ENCODE data around the gene ADORA2A. TPM values are rescaled to one million over a fixed set of nuclear protein-coding genes. Genes with fewer than 3 reads are reported as not detected.

The ADORA2A gene
- total RNA-seq, 1 experiment from 2014 or later: 3.6 TPM

GRCh38 chr22:24455751-24456426, 28.5 kb downstream of the ADORA2A start:
- Histone ChIP-seq H4K20me1 (ENCODE audit: insufficient read depth) (no peaks in the 10 kb centered on the region), H3K4me2 (ENCODE audit: low read length) (no peak overlapping the region), H3K9ac (ENCODE audit: low read length) (no peak overlapping the region), H3K9me3 (ENCODE audit: control insufficient read depth in 1 of 2, insufficient read depth in 1 of 2, low read depth in 1 of 2, low read length in 2 of 2) (peaks cover 0 to 4% of the 10 kb centered on the region in 2 experiments; a peak in 2 of 4 replicates), H3K36me3 (ENCODE audit: control insufficient read depth in 1 of 2, insufficient read depth in 2 of 2, low read length in 2 of 2) (no peaks in the 10 kb centered on the region), H3K9me2 (ENCODE audit: insufficient read depth) (no peaks in the 10 kb centered on the region), H3K27ac (ENCODE audit: low read depth, low read length) (no peak overlapping the region), H3K79me2 (ENCODE audit: insufficient read depth, low read length) (no peaks in the 10 kb centered on the region), H3K4me3 (replicated peaks in 1 of 2; ENCODE audit: low read depth in 1 of 2, low read length in 2 of 2) (no peak overlapping the region), H3K27me3 (ENCODE audit: insufficient read depth, low read length) (no peaks in the 10 kb centered on the region), H2AFZ (ENCODE audit: low read depth, low read length, poor library complexity, severe bottlenecking) (no peak overlapping the region), H3K4me1 (ENCODE audit: control insufficient read depth in 1 of 2, insufficient read depth in 2 of 2, low read length in 2 of 2) (no peaks in the 10 kb centered on the region; a peak in 1 of 4 replicates)
- CTCF ChIA-PET: interaction anchor here (1.4 kb wide), 1 partner anchor 11 kb away, joined by 3 read pairs; no protein-coding TSS in a partner anchor
- no TSS peak for BruUV-seq (replicated peaks)
- DNase-seq (ENCODE audit: low read depth, low spot score) (no peak), ATAC-seq (no peak)
- TF ChIP-seq TCF7L2 (IDR thresholded peaks at IDR 0.05; ENCODE audit: borderline replicate concordance, extremely low read depth, insufficient read depth, insufficient read length): no peak
- no peak for TF ChIP-seq EZH2 (IDR thresholded peaks at IDR 0.05)
- no peak for TF ChIP-seq REST (IDR thresholded peaks at IDR 0.05; ENCODE audit: low read depth)
- no peak for TF ChIP-seq MAX (IDR thresholded peaks at IDR 0.05)
- TF ChIP-seq FOSL1 (IDR thresholded peaks at IDR 0.05; ENCODE audit: low read depth): no peak
- TF ChIP-seq SP1 (IDR thresholded peaks at IDR 0.05; ENCODE audit: low read depth): no peak
- TF ChIP-seq JUND (IDR thresholded peaks at IDR 0.05): no peak
- no peak for TF ChIP-seq ZFX (IDR thresholded peaks at IDR 0.05)
- no peak for TF ChIP-seq SIN3A (IDR thresholded peaks at IDR 0.05; ENCODE audit: low read depth)
- no peak for TF ChIP-seq EZH2phosphoT487 (IDR thresholded peaks at IDR 0.05; ENCODE audit: borderline replicate concordance)
- no peak for TF ChIP-seq YY1 (IDR thresholded peaks at IDR 0.05; ENCODE audit: extremely low read depth, insufficient replicate concordance, low read depth, low read length)
- no peak for TF ChIP-seq CBX3 (IDR thresholded peaks at IDR 0.05; ENCODE audit: low read depth)
- TF ChIP-seq SRF (IDR thresholded peaks at IDR 0.05; ENCODE audit: low read depth): no peak
- TF ChIP-seq ATF3 (IDR thresholded peaks at IDR 0.05): no peak
- no peak for TF ChIP-seq POLR2A (IDR thresholded peaks at IDR 0.05; ENCODE audit: borderline replicate concordance, extremely low read depth, insufficient read depth, insufficient read length)
- TF ChIP-seq ELF1 (IDR thresholded peaks at IDR 0.05; ENCODE audit: borderline replicate concordance, low read depth): no peak
- no peak for TF ChIP-seq RAD21 (IDR thresholded peaks at IDR 0.05; ENCODE audit: low read depth)
- no peak for TF ChIP-seq EGR1 (IDR thresholded peaks at IDR 0.05; ENCODE audit: low read depth)
- no peak for TF ChIP-seq CEBPB (IDR thresholded peaks at IDR 0.05; ENCODE audit: low read depth)
- intact Hi-C loops (cut with micrococcal nuclease): no loop called here
- POLR2A ChIA-PET: no interaction called here
- RAD21 ChIA-PET (ENCODE audit: low non-redundant PET in 1 of 2, low total read pairs in 2 of 2, uncharacterized antibody in 2 of 2, unreplicated experiment in 2 of 2): no interaction called here
